NOMO-1 treated with dmso at 0.1 percent for 144 hours (cell line): ENCODE measurements around the gene AGFG1.

Source experiments
- DNase-seq: peaks from one replicate; lab custom pipeline; 2025; ENCODE audit not compliant: unreplicated experiment; lab: John Stamatoyannopoulos, UW

AGFG1 gene

GRCh38 chr2:227460833-227461232 is 11.1 kb upstream of the AGFG1 start:
- no peak for DNase-seq

DNA sequence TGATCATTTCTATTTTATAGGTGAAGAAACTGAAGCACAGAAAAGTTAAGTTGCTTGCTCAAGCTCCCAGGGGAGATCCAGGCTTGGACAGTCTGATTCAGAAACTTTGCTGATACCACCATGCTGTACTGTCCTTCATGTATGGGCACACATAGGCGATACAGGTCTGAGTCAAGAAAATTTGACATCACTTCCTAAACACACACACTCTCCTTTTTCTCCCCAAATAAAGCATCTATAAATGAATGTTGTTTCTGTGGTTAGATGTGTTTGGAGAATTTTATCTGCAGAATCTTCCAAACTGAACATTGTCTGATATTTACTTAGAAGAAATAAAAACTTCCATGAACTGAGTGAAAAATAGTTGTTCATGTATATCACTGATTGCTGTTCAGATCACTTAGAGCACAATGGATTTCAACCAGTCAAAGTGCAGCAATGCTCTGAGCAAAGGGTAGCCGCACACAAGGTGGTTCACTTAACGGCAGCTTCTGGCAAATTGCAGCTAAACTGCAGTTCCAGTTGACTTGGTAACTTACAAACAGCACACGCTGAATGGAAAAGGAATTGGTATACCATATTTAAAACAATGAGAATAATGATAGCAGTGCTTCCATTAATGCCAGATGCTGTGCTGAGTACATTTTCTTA is 10.0 kb upstream of the AGFG1 start:
- DNase-seq: no peak

GRCh38 chr2:227462462-227462951 is 9.4 kb upstream of the AGFG1 start:
- no peak for DNase-seq

GRCh38 chr2:227462972-227463931 is 8.7 kb upstream of the AGFG1 start:
- DNase-seq: no peak

- DNase-seq: no peak
These were observed 7.6 kb upstream of the AGFG1 start for GRCh38 chr2:227464361-227464760.

GRCh38 chr2:227464851-227465250 is 7.1 kb upstream of the AGFG1 start:
- no peak for DNase-seq

GRCh38 chr2:227466887-227467600 is 4.9 kb upstream of the AGFG1 start:
- no peak for DNase-seq

DNA sequence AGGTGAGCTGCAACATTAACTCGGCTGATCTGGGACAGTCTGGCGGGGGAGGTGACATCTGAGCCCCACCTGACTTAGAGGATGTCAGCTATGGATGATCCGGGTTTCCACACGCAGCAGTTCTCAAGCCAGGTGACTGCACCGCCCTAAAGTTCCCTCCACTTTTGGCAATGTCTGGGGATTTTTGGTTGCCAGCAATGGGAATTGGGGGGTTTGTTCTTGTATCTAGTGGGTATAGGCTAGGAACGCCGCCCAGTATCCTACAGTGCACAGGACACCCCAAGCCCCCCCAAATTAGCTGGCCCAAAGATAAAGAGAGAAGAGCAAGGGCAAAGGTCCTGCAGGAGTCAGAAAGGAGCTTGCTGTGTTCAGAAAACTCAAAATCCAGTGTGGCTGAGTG is 544 bp upstream of the AGFG1 start:
- no peak for DNase-seq

DNA sequence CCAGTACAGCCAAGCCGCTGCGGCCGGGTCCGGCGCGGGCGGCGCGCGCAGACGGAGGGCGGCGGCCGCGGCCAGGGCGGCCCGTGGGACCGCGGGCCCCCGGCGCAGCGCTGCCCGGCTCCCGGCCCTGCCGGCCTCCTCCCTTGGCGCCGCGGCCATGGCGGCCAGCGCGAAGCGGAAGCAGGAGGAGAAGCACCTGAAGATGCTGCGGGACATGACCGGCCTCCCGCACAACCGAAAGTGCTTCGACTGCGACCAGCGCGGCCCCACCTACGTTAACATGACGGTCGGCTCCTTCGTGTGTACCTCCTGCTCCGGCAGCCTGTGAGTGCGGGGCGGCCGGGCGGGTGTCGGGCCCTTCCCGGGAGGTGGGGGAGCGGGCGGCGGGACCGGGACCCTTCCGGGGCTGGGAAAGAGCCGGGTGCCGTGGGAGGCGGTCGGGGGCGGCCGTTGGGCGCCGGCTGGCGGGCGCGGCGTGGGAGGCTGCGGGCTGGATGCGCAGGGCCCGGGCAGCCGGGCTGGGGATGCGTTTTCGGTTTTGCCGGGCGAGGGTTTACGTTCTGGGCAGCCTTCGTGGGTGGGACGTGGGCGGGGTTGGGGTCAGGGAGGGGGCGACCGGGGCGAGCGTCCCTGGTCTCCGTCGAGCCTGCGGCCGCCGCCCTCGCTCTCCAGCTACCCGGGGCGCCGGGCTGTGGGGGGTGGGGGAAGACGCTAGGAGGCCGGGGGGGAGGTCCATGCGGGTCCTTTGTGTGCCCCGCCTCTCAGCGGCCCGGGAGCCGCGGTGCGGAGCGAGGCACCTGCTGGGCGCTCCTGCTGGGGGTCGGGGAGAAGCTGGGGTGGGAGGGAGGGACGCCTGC is 537 bp downstream of the AGFG1 start:
- no peak for DNase-seq

- DNase-seq: no peak
These were observed 1.1 kb downstream of the AGFG1 start for GRCh38 chr2:227473122-227473461.

DNA sequence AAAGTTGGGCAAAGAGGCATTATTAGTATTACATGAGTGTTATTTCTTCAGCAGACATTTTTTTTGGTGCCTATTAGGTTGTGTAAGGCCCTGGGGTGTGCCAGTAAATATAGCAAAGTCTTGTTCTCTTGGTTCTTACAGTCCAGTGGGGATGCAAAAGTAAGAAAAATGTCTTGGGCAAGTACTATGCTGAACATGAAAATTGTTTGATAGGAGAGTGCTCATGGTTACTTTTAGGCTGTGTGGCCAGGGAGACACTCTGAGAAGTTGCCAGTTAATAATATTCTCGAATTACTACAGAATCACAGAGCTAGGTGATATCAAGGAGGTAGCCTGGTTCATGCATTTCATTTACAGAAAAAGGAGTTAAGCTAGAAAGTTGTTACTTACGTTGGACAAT is 1.9 kb downstream of the AGFG1 start:
- no peak for DNase-seq

- no peak for DNase-seq
These were observed 2.5 kb downstream of the AGFG1 start for GRCh38 chr2:227474410-227474809.

DNA sequence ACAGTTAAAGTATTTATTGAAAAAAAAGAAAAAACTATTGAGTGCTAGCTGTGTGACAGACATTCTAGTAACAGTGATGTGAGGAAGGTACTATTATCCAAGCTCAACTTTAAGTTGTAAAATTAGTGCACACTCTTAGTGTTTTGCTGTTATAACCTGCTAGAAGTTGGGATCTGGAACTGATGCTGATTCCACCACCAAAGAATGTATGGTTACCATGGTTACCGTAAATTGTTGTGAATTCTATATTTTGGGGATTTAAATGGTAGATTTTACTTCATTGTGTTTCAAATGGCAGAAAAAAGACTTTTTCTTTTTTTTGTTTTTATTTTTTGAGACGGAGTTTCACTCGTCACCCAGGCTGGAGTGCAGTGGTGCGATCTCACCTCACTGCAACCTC is 5.3 kb downstream of the AGFG1 start:
- DNase-seq: no peak

- DNase-seq: no peak
These were observed 8.0 kb downstream of the AGFG1 start for GRCh38 chr2:227479865-227480475.

DNA sequence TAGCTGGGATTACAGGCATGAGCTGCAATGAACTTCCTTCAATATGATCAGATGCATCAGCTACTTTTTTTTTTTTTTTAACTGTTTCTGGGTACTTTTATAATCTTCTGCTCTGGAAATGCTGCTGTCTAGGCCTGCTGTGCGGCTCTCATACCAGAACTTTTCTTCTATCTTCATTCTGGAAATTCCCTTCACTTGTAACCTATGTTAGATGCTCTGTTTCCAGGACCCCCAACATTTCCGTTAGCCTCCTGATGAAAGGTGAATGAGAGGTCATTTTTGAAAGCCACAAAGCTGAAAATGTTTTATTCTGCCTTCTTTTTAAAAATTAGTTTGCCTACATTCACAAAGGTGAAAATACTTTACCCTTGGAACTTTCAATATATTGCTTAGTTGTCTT is 8.6 kb downstream of the AGFG1 start:
- no peak for DNase-seq

GRCh38 chr2:227482638-227483340 is 10.8 kb downstream of the AGFG1 start:
- DNase-seq: peak; percentile 72

DNA sequence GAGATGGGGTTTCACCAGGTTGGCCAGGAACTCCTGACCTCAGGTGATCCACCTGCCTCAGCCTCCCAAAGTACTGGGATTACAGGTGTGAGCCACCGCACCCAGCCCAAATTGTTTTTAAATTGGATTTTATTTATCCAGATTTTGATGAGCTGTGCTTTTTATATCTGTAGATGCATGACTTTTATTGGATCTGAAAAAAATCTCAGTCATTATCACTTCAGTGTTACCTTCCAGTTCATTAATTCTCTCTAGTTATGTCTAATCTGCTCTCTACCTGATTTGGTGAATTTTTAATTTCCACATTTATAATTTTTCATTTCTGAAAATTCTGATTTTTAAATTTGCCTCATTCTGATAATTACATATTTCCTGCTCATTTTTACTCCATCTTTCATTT is 13.5 kb downstream of the AGFG1 start:
- DNase-seq: no peak

- DNase-seq: no peak
These were observed 14.7 kb downstream of the AGFG1 start for GRCh38 chr2:227486688-227487087.

- DNase-seq: no peak
These were observed 16.1 kb downstream of the AGFG1 start for GRCh38 chr2:227488045-227488444.

DNA sequence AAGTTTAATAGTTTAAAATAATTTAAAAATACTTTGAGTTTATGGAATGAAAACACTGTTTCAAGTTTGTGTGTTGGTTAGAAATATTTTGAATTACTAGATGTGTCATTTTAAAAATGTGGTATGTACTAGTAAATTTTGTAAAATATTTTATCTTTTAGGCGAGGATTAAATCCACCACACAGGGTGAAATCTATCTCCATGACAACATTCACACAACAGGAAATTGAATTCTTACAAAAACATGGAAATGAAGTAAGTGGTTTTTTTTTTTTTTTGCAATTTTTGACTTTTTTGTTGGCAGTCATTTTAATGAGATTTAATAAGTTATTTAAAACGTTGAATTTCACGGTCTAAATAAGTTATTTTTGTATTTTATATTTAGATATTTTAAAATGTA is 19.4 kb downstream of the AGFG1 start:
- no peak for DNase-seq
